Measurements from ENCODE around the gene PARL.

The PARL gene

GRCh38 chr3:183826448-183827250 lies 58.0 kb downstream of the PARL start:
- TF ChIP-seq RAD21 (IDR thresholded peaks at IDR 0.05; ENCODE audit: low read depth): no peak
- peak; percentile 47; the same call in 1 of the 2 replicates for TF ChIP-seq NFIC (IDR thresholded peaks at IDR 0.05)
- TF ChIP-seq, protein P1, sequence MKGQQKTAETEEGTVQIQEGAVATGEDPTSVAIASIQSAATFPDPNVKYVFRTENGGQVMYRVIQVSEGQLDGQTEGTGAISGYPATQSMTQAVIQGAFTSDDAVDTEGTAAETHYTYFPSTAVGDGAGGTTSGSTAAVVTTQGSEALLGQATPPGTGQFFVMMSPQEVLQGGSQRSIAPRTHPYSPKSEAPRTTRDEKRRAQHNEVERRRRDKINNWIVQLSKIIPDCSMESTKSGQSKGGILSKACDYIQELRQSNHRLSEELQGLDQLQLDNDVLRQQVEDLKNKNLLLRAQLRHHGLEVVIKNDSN (IDR thresholded peaks at IDR 0.05): peak; percentile 38; the same call in 1 of the 2 replicates

DNA sequence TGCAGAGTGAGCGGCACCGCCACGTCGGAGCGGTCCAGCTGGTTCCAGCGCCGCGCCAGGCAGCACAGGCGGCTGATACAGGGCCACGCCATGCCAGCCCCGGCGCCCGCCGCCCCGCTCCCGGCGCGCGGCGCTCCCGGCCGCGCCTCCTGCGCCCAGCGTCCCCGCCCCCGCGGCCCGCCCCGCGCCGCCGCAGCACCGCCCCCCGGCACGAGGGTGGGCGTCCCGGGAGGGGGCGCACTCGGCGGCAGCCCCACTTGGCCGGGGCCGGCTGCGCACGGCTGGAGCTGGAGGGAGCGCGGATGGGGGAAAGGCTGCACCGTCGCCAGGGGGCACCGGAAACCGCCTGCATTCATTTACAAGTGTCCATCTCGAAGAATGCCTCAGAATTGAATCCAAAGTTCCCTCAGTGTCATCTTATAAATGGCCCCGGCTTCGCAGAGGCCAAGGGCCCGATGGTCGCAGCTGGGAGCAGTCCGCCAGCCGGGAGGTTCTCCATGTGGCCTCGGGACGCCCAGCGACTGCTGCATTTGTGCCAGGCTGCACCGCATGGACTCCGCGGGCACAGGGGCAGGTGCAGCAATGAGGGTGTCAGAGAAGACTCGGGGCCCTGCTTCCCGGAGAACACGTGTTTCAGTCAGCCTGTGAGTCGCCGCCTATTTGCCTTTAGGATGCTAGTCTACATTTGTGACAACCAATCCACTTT lies 59.1 kb downstream of the PARL start, which contains the start of gene MAP6D1:
TSS of gene MAP6D1 (minus strand) at position 122 of the 706 bp plus-strand sequence. CDS start at position 92, 30 bp downstream.
- TF ChIP-seq MAX (IDR thresholded peaks at IDR 0.05) (peak; percentile 82), ZBTB7A (IDR thresholded peaks at IDR 0.05; ENCODE audit: low read depth) (peak; percentile 75), REST (IDR thresholded peaks at IDR 0.05; ENCODE audit: low read depth) (no peak), TAF1 (IDR thresholded peaks at IDR 0.05; ENCODE audit: low read depth) (no peak), FOXM1 (IDR thresholded peaks at IDR 0.05; ENCODE audit: borderline replicate concordance, low read depth) (no peak), RAD21 (IDR thresholded peaks at IDR 0.05; ENCODE audit: low read depth) (peak; percentile 21; the same call in 1 of the 2 replicates), YY1 (IDR thresholded peaks at IDR 0.05; ENCODE audit: low read depth) (peak; percentile 60), TCF12 (IDR thresholded peaks at IDR 0.05; ENCODE audit: low read depth) (no peak)
- TF ChIP-seq, protein P1 (IDR thresholded peaks at IDR 0.05): no peak

DNA sequence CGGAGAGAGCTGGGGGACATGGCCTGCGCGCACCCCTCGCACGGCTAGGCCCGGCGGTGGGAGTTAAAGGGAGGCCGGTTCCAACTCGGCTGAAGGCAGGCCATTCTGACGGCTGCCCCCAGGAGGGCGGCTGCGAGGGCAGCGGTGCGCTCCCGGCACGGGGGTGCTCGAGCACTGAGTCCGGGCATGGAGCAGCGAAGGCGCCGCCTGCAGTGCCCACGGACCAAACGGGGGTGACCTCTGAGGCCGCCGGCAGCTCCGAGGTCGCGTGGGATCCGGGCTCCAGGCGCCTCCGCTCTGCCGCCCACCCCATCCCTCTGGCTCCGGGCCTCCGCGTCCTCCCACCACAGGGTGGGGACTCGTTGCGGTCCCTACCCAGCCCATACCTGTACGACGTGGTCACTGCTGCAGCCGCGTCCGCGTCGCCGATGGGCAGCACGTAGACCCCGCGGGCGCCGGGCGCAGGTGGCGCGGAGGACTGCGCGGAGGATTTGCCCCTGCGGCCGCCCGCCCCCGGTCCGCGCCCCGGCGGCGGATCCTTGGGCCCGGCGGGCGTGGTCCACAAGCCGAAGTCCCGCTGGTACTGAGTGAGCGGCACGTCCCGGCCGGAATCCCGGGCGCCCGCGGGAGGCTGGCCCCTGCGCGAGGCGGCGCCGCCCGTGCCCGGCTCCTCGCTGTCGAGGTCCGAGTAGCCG lies 59.8 kb downstream of the PARL start:
- TF ChIP-seq ZBTB7A (IDR thresholded peaks at IDR 0.05; ENCODE audit: low read depth): peak; percentile 89
- no peak for TF ChIP-seq TAF1 (IDR thresholded peaks at IDR 0.05; ENCODE audit: low read depth)
- TF ChIP-seq EGR1 (IDR thresholded peaks at IDR 0.05): 0 out of 2 replicates have a peak, but pooled peaks have one; percentile 15

DNA sequence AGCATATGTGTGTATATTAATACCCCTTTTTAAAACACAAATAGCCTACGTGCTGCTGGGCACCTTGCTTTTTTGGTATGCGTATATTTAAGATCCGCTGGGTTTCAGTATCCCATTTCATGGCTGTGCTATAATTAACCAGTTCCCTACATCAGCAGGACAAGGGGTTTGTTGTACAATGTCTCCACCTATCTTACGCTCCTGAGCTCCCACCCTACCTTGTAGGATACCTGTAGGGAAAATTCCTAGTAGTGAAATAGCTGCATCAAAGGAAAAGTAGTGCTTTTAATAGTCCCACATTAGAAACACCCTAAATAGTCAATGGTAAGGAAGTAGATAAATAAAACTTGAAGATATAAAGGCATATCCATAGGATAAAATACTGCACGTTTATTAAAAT lies 60.7 kb downstream of the PARL start:
- TF ChIP-seq RAD21 (IDR thresholded peaks at IDR 0.05; ENCODE audit: low read depth): peak; percentile 59
- TF ChIP-seq, protein P1 (IDR thresholded peaks at IDR 0.05): no peak

DNA sequence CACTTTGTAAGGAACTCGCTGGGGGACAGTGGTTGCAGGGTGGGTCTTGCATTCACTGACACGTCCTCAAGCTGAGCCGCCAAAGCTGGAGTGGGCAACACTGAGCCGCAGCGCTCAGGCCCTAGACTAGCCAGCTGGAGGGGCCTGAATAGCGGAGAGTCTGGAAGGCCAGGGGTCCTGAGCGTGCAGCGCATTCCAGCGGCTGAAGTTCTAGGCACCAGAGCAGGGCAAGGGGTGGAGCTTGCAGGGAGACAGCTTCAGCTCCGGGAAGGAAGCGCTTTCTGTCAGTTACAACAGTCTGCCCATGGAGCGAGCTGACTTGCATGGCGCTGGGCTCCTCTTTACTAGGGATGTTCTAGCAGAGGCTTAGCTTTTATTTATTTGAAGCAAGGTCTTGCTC lies 62.0 kb downstream of the PARL start:
- TF ChIP-seq YY1 (IDR thresholded peaks at IDR 0.05; ENCODE audit: low read depth) (no peak), TCF12 (IDR thresholded peaks at IDR 0.05; ENCODE audit: low read depth) (no peak)

- TF ChIP-seq TEAD4 (IDR thresholded peaks at IDR 0.05): no peak
- TF ChIP-seq, protein P1 (IDR thresholded peaks at IDR 0.05): peak; percentile 12; the same call in 1 of the 2 replicates
Measured at GRCh38 chr3:183819831-183820230, 64.8 kb downstream of the PARL start.

GRCh38 chr3:183818706-183819624 lies 65.7 kb downstream of the PARL start:
- no peak for TF ChIP-seq MAX (IDR thresholded peaks at IDR 0.05)
- no peak for TF ChIP-seq CREB1 (IDR thresholded peaks at IDR 0.05; ENCODE audit: low read depth)
- TF ChIP-seq EP300 (IDR thresholded peaks at IDR 0.05; ENCODE audit: borderline replicate concordance): no peak
